Stomach (tissue), 9 donors: ENCODE data around the gene DPAGT1. TPM values are rescaled to one million over a fixed set of nuclear protein-coding genes. Genes with fewer than 3 reads are reported as not detected.

Source experiments
- DNase-seq, 2 donors: peaks; one replicate each; pipeline versions ENCODE4 v3.0.0 to v3.0.0-alpha.2; 2013 to 2019
- H3K27ac ChIP-seq, 5 donors: fragments of 200-600 bp in 4 of 5; sonication (generic) in 4 of 5; one replicate each; pipeline ENCODE4 v1.5.1; 2013 to 2019; ENCODE audit warnings: mild to moderate bottlenecking in 1 of 5, moderate library complexity in 1 of 5
- H3K27me3 ChIP-seq, 3 donors: fragments of 200-600 bp; sonication (generic); one replicate each; pipeline ENCODE4 v1.5.1; 2017 to 2019; ENCODE audit warnings: mixed run types in 1 of 3
- H3K36me3 ChIP-seq, 4 donors: fragments of 200-600 bp; sonication (generic); 1 replicate in 3 of 4; 2 replicates in 1 of 4; pipeline ENCODE4 v1.5.1; 2016 to 2019
- H3K4me1 ChIP-seq, 4 donors: fragments of 200-600 bp; sonication (generic); one replicate each; pipeline ENCODE4 v1.5.1; 2016 to 2019
- H3K4me3 ChIP-seq, 4 donors: fragments of 200-600 bp; sonication (generic) in 3 of 4; one replicate each; pipeline ENCODE4 v1.5.1; 2016 to 2019; ENCODE audit warnings: mild to moderate bottlenecking in 1 of 4
- H3K9me3 ChIP-seq, 4 donors: fragments of 200-600 bp; sonication (generic); one replicate each; pipeline ENCODE4 v1.5.1; 2016 to 2019
- EP300 ChIP-seq: sonication (generic); formaldehyde crosslinking; IDR thresholded peaks from one replicate; pipeline ENCODE4 v1.6.1; 2017; ENCODE audit warnings: antibody characterized with exemption
- POLR2A ChIP-seq, 4 donors: fragments of 450-650 bp; IDR thresholded peaks; one replicate each; pipeline ENCODE4 v1.6.1; 2016; ENCODE audit warnings: antibody characterized with exemption in 4 of 4, control low read depth in 2 of 4, mild to moderate bottlenecking in 1 of 4, moderate library complexity in 1 of 4
- POLR2AphosphoS5 ChIP-seq, 3 donors: sonication (generic); formaldehyde crosslinking; IDR thresholded peaks; one replicate each; pipeline ENCODE4 v1.6.1; 2016; ENCODE audit warnings: antibody characterized with exemption in 3 of 3
- WGBS, 5 donors: extraction: QIAGEN DNeasy Blood & Tissue Kit in 3 of 5; methylation state at CpG; one replicate each; pipeline versions ENCODE4 v1.1.5 to v1.1.7; 2013 to 2018; 5-methylcytosine and 5-hydroxymethylcytosine counted together
- intact Hi-C: fragments of 100-400 bp; cut with DNase I; formaldehyde crosslinking; loops from one replicate; pipeline ENCODE4 v1.15.1; 2023; ENCODE audit warnings: low total_unique reads
- polyA plus RNA-seq, 3 donors: library from polyadenylated mRNA; stranded (reverse); fragments of 200-250 nt; gene quantifications; one replicate each; pipeline ENCODE4 v1.2.3, GENCODE V29; 2013
- total RNA-seq, 5 donors: library from RNA; depleted of rRNA; stranded (reverse); fragments of >200 nt; gene quantifications; one replicate each; pipeline versions ENCODE4 v1.1.0 to v1.2.3, GENCODE V29; 2014 to 2016
- TF ChIP-seq, protein P1 (sequence below), 7 experiments: fragments of 450-650 bp in 4 of 7; fragments of 200-600 bp in 3 of 7; sonication (generic) in 3 of 7; IDR thresholded peaks; one replicate each; pipeline ENCODE4 v1.5.1; 2016 to 2019; ENCODE audit warnings: antibody characterized with exemption in 7 of 7, control low read depth in 2 of 7, mild to moderate bottlenecking in 1 of 7
- donor health status: healthy with polysubstance abuse.
- donor health status: Bipolar disorder and iron deficiency.
- donor health status: healthy.

Gene DPAGT1
- total and polyA plus RNA-seq, 8 donors: 2.3 to 28.5 (median 14.5) TPM

GRCh38 chr11:119134389-119134978 lies 32.8 kb upstream of the DPAGT1 start:
- Histone ChIP-seq H3K36me3 (peaks cover 42 to 59% (median 56%) of the 10 kb centered on the region in 4 donors), H3K27ac (no peak overlapping the region), H3K4me3 (no peak overlapping the region), H3K4me1 (no peaks in the 10 kb centered on the region), H3K27me3 (no peaks in the 10 kb centered on the region), H3K9me3 (no peaks in the 10 kb centered on the region)
- intact Hi-C loops: no loop called here
- no peak for TF ChIP-seq POLR2AphosphoS5 (IDR thresholded peaks at IDR 0.05)
- TF ChIP-seq, protein P1, sequence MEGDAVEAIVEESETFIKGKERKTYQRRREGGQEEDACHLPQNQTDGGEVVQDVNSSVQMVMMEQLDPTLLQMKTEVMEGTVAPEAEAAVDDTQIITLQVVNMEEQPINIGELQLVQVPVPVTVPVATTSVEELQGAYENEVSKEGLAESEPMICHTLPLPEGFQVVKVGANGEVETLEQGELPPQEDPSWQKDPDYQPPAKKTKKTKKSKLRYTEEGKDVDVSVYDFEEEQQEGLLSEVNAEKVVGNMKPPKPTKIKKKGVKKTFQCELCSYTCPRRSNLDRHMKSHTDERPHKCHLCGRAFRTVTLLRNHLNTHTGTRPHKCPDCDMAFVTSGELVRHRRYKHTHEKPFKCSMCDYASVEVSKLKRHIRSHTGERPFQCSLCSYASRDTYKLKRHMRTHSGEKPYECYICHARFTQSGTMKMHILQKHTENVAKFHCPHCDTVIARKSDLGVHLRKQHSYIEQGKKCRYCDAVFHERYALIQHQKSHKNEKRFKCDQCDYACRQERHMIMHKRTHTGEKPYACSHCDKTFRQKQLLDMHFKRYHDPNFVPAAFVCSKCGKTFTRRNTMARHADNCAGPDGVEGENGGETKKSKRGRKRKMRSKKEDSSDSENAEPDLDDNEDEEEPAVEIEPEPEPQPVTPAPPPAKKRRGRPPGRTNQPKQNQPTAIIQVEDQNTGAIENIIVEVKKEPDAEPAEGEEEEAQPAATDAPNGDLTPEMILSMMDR (IDR thresholded peaks at IDR 0.05): peak in 4 of 7 experiments; percentile 18 to 43 (median 28)
- DNase-seq: no peak
- WGBS, 5 donors: 51 to 62% (median 58%) methylated on average over 4 of the region's 4 CpGs

DNA sequence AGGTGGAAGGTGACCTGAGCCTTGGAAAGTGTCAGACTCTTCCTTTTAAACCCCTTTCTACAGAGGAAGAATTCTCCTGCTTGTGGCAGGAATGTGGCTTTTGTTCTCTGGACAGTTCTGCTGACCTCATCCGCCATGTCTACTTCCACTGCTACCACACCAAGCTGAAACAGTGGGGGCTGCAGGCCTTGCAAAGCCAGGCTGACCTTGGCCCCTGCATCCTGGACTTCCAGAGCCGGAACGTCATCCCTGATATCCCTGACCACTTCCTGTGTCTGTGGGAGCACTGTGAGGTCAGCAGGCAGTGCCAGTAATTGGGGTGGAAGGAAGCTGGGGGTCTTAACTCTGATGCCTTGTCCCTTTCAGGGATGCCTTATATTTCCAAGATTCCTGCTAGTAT lies 29.0 kb upstream of the DPAGT1 start:
- Histone ChIP-seq H3K4me1 (peaks cover 0 to 15% (median 9%) of the 10 kb centered on the region in 4 donors), H3K27me3 (no peaks in the 10 kb centered on the region), H3K4me3 (no peak overlapping the region), H3K36me3 (peaks cover 42 to 87% (median 80%) of the 10 kb centered on the region in 4 donors), H3K27ac (no peak overlapping the region), H3K9me3 (no peaks in the 10 kb centered on the region)
- 62 to 77% (median 68%) methylated on average over 3 of the region's 3 CpGs for WGBS, 5 donors
- TF ChIP-seq EP300: no peak
- TF ChIP-seq, protein P1 (IDR thresholded peaks at IDR 0.05): no peak
- no peak for TF ChIP-seq POLR2A (IDR thresholded peaks at IDR 0.05)
- TF ChIP-seq POLR2AphosphoS5 (IDR thresholded peaks at IDR 0.05): no peak
- intact Hi-C loops: no loop called here
- DNase-seq: no peak

GRCh38 chr11:119126675-119127268 lies 25.1 kb upstream of the DPAGT1 start:
- 48 to 61% (median 58%) methylated on average over 5 of the region's 5 CpGs for WGBS, 5 donors
- intact Hi-C loops: no loop called here
- Histone ChIP-seq H3K27me3 (no peaks in the 10 kb centered on the region), H3K4me3 (no peak overlapping the region), H3K9me3 (no peaks in the 10 kb centered on the region), H3K36me3 (peaks cover 14 to 73% (median 66%) of the 10 kb centered on the region in 4 donors), H3K4me1 (peaks cover 9 to 49% (median 33%) of the 10 kb centered on the region in 4 donors), H3K27ac (peak overlapping the region in 4 of 5 donors; percentile 4 to 62 (median 14))
- TF ChIP-seq EP300 (no peak), POLR2AphosphoS5 (IDR thresholded peaks at IDR 0.05) (no peak), POLR2A (IDR thresholded peaks at IDR 0.05) (no peak)
- TF ChIP-seq, protein P1 (IDR thresholded peaks at IDR 0.05): no peak
- DNase-seq: no peak

DNA sequence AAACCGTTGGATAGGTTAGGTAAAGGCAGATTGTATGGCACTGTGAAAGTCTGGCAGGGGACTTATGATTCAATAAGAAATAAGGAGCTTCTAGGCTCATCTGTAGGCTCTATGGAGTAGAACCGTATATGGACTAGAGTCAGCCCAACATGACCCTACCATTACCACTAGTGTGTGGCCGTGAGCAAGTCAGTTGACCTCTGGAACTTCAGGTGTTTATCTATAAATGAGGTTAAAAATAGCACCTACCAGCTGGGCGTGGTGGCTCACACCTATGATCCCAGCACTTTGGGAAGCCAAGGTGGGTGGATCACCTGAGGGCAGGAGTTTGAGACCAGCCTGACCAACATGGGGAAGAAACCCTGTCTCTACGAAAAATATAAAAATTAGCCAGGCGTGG lies 24.2 kb upstream of the DPAGT1 start:
- 63 to 79% (median 73%) methylated on average over 6 of the region's 6 CpGs for WGBS, 5 donors
- no peak overlapping the region for H3K27ac ChIP-seq
- H3K4me3 ChIP-seq: no peak overlapping the region

More for the DNA sequence above, 24.2 kb upstream of the DPAGT1 start:
- intact Hi-C loops: no loop called here
- no peaks in the 10 kb centered on the region for H3K9me3 ChIP-seq
- no peaks in the 10 kb centered on the region for H3K27me3 ChIP-seq
- peaks cover 4 to 63% (median 57%) of the 10 kb centered on the region in 4 donors for H3K36me3 ChIP-seq
- peaks cover 10 to 51% (median 36%) of the 10 kb centered on the region in 4 donors for H3K4me1 ChIP-seq
- DNase-seq: no peak
- TF ChIP-seq EP300: no peak
- TF ChIP-seq, protein P1 (IDR thresholded peaks at IDR 0.05): no peak
- no peak for TF ChIP-seq POLR2A (IDR thresholded peaks at IDR 0.05)
- TF ChIP-seq POLR2AphosphoS5 (IDR thresholded peaks at IDR 0.05): no peak
